Fibroblast of upper back skin (primary cell): ENCODE measurements around the gene MLLT3.

ENCODE experiments used
- DNase-seq: peaks from one replicate; pipeline ENCODE4 v3.0.0-alpha.2; 2013

MLLT3 gene

DNA sequence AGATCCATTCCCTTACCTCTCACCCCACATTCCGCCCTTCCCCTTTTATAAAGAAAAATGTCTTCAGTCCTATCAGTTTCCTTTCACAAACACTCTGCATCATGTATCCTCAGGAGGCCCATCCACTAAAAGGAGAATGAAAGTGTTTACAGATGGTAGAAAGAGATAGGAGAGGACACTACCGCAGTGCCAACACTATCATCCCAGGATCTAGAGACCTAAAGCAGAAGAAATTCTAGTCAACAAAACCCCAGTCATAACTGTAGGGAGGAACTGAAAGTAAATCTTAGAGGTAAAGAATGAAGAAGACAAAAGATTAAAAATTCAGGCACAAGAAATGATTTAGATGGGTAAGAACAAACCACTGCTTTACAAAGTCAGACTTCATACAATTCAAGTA, 114.1 kb downstream of the MLLT3 start:
- no peak for DNase-seq

DNA sequence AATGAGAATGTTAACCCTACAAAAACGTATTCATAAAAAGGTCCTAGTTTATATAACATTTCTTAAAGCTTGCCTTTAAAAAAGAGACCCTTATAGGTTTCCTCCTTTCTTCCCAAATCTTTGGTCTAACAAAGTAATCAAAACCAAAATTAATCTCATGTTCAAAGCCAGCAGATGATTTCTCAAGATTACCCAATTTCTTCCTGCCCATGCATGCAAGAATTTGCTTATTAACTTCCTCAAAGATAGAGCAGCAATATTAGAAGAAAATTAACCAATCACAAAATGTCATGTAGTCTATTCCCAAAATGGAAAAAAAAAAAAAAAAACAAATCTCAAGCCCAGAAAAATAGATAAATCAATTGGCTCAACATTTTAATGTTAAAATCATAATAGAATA, 114.9 kb downstream of the MLLT3 start:
- DNase-seq = no peak

- no peak for DNase-seq
These were observed 116.0 kb downstream of the MLLT3 start for GRCh38 chr9:20506099-20506900.

- DNase-seq = no peak
These were observed 116.7 kb downstream of the MLLT3 start for GRCh38 chr9:20505574-20505973.

DNA sequence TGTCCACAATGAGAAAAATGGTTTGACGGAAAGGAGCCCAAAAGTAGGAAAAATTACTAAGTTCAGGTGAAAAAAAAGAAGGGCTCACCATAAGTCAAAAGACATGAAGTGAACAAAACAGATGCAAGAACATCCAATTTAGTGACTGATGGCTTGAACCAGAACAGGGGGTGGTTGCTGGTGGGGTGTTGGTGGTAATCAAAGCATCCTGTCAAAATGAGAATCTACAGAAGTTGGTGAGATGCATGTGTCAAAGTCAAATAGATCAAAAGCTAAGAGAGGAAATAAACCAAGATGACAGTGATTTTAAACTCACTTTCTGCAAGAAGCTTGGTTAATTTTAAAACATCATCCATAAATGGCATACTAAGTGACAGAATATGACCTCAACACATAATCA, 117.4 kb downstream of the MLLT3 start:
- no peak for DNase-seq

GRCh38 chr9:20500101-20500500, 122.2 kb downstream of the MLLT3 start:
- DNase-seq = no peak

DNA sequence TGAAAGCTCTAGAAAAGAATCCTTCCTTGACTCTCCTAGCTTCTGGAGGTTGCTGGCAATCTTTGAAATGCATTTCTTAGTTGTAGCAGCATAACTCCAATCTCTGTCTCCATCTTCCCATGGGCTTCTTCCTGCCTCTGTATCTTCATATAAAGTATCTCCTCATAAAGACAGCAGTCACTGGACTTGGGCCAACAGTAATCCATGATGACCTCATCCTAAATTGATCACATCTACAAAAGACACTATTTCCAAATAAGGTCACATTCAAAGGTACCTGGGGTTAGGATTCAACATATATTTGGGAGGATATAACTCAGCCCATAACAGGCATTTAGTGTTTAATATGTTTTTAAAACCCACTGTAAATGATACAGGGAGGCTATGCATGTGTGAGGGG, 123.3 kb downstream of the MLLT3 start:
- no peak for DNase-seq

DNA sequence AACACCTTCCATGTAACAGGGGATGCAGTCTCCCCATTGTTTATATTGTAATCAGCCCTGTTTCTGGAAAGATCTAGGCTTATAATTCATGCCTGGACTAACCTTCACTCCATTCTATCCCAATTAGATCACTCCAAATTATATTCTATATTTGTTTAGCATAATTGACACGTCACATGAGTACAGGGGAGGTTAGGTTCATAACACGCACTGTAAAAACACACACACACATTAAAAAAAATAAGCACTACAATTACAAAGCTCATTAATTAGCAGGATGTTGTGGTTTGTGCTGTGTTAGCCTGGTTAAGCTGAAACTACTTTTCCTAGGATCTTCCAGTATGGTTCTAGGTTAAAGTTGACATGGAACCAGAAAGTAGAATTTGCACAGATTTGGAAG, 126.0 kb downstream of the MLLT3 start:
- no peak for DNase-seq

DNA sequence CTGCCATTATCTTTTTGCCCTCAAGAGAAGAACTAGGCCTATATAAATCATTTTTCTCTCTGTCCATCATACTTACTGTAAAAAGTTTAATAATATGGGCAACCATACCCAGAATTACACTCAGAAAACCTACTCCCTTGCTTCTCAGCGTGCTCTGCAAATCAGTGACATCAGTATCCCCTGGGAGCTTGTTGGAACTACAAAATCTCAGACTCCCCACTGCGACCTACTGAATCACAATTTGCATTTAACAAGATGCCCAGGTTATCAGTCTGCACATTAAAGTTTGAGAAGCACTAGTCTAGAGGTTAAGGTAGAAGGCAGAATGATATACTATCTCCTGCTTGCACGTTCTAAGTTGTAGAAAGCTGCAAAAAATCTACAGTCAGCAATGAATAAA, 127.2 kb downstream of the MLLT3 start:
- no peak for DNase-seq

DNA sequence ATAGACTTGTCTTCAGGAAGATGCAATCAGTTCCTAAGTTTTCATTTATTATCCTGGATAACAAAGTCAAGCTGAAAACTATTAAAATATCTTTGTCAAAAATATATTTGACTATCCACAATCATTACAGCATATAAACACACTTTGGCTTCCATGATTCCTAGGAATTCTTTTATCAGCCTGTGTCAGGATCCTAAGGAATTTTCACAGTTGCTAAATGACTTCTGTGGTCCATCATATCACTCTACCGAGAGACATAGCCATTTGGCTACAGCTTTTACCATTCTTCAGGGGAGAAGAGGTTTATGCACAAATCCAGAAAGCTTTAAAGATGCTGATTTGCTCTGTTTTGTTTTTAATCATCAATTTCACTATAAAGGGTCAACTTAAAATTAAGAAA, 128.3 kb downstream of the MLLT3 start:
- DNase-seq = no peak

- DNase-seq = no peak
These were observed 129.5 kb downstream of the MLLT3 start for GRCh38 chr9:20492772-20493171.

DNA sequence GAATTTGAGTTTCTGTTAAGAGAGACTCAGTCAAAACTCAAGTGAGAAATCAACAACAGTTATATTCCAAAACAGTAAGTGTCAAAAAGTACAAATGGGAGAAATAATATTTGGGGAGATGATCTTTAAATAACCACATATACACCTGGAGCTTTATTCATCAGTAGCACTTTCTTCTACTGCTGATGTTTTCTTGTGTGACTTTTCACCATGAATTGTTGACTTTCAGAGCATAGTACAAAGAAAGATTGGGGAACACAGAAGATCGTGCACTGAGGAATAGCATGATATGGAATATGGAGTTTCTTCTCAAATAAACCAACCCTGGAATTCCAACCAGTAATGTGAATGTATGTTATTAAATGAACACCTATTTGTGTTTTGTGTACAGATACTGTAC, 130.7 kb downstream of the MLLT3 start:
- no peak for DNase-seq

DNA sequence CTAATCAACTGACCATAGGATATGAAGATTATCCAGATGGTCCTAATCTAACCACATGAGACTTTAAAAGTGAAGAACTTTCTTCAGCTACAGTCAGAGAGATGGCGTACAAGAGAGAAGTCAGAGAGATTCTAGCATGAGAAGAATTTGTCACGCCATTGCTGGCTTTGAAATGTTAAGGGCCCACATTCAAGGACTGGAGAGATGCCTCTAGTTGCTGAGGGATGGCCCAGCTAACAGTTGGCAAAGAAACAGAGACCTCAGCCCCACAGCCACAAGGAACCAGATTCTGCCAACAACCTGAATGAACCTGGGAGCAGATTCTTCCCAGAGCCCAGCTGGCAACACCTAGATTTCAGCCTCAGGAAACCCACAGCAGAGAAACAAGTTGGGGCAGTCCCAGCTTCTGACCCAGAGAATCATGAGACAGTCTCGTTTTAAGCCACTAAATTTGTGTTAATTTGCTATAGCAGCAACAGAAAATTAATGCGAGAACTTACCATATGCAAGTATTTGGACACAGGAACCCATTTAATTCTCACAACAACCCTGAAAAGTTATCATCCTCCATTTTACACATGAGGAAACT, 132.0 kb downstream of the MLLT3 start:
- no peak for DNase-seq

DNA sequence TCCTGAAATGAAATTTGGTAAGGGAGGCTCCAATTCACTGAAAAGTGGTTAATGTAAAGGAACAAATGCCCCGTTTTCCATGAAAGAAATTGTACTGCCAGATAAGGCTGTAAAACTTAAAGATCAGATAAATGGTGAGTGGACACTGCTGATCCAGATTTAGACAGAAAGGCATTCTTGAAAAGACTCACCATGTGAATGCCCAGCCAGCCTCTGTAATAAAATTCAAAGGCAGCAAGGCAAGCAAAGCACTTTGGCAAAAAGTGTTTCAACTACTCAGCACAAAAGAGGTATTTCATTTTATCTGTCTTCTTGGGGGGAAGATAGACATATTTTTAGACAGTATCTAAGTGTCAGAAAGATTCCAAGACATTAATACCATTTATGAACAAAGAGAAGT, 133.6 kb downstream of the MLLT3 start:
- DNase-seq = no peak

DNA sequence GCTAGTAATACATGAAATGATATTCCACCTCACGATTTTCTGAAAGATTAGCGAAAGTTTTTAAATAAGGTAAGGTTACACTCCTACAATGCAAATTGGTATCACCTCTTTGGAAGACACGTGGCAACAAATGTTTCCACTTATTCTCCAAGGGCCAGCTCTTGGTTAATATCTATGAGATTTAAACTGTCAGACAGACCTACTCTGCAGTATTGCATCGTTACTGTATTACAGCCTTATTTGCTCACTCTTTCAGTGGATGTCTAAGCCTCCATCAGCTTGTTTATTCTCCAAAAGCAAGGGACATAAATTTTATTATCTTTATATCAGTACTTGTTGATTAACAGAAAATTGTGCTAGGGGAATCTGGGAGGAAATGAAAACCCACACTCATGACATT, 135.7 kb downstream of the MLLT3 start:
- DNase-seq = no peak

- no peak for DNase-seq
These were observed 140.9 kb downstream of the MLLT3 start for GRCh38 chr9:20481437-20481836.

GRCh38 chr9:20480249-20480648, 142.1 kb downstream of the MLLT3 start:
- no peak for DNase-seq

- no peak for DNase-seq
These were observed 142.7 kb downstream of the MLLT3 start for GRCh38 chr9:20479419-20480155.

GRCh38 chr9:20478786-20479185, 143.5 kb downstream of the MLLT3 start:
- DNase-seq = no peak

- DNase-seq = peak; percentile 19
These were observed 144.2 kb downstream of the MLLT3 start for GRCh38 chr9:20477940-20478620.

- no peak for DNase-seq
These were observed 145.3 kb downstream of the MLLT3 start for GRCh38 chr9:20476912-20477521.

- DNase-seq = no peak
These were observed 147.8 kb downstream of the MLLT3 start for GRCh38 chr9:20474496-20474895.

DNA sequence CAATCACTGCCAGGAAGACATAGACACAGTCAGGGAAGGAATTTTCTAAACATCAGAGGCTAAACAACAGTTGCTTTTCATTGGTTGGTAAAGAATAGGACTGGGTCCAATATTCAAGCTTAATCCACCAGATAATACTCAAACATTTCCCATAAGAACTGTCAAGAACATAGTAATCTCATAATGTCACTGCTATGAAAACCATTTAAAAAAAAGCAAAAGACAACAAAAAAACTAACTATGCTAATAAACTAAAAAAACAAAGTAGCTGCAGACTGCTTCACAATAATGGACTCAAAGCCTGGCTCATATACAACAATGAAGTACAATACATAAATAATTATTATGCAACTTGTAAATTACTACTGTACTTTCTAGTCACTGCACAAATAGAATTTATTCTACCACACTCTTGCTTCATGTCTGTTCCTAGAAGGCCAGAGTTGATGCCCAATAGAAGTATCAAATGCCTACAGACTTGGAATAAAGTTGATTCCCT, 148.7 kb downstream of the MLLT3 start:
- no peak for DNase-seq
